Measurements from ENCODE around the gene PDGFC. TPM values are rescaled to one million over a fixed set of nuclear protein-coding genes. Genes with fewer than 3 reads are reported as not detected.

The PDGFC gene
- total RNA-seq, 1 donor: 145 TPM

DNA sequence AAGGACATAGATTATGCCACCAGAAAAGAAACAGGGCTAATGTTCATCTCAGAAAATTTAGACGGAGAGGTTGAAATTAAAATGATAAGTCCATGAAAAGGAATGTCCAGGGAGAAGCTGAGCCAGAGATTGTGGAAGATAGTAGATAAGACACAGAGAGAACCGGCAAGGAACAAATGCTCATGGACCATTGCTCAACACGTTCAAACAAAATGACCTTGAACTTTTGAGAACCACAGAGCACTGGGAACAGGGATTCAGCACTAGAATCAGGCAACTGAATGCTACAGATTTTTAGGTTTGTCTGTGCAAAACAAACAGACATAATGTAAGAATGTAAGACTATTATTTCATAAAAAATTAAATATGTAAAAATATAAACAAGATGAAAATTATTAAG, 206.3 kb downstream of the PDGFC start:
- Histone ChIP-seq H4K20me1 (ENCODE audit: insufficient read depth, low read length) (no peaks in the 10 kb centered on the region), H3K27ac (ENCODE audit: low read depth, low read length) (peak overlapping the region; percentile 38), H3K4me2 (ENCODE audit: insufficient read depth, low read length) (no peak overlapping the region), H3K9me3 (ENCODE audit: low read depth, low read length) (no peaks in the 10 kb centered on the region), H3K36me3 (ENCODE audit: insufficient read depth, low read length) (peaks cover 16% of the 10 kb centered on the region), H2AFZ (ENCODE audit: low read length) (no peak overlapping the region), H3K4me1 (ENCODE audit: insufficient read depth, low read length) (peaks cover 34% of the 10 kb centered on the region), H3K27me3 (ENCODE audit: insufficient read depth, low read length) (no peaks in the 10 kb centered on the region), H3K4me3 (ENCODE audit: insufficient read depth, low read length) (no peak overlapping the region), H3K79me2 (ENCODE audit: insufficient read depth, low read length) (peaks cover 17% of the 10 kb centered on the region)
- no peak for DNase-seq (ENCODE audit: insufficient read length, low spot score, missing footprints)
- no peak for TF ChIP-seq CTCF (IDR thresholded peaks at IDR 0.05; ENCODE audit: extremely low read depth, low read depth, low read length)

- H3K9me3 ChIP-seq (ENCODE audit: low read depth, low read length): no peaks in the 10 kb centered on the region
- peaks cover 32% of the 10 kb centered on the region for H3K4me1 ChIP-seq (ENCODE audit: insufficient read depth, low read length)
- H3K36me3 ChIP-seq (ENCODE audit: insufficient read depth, low read length): peaks cover 19% of the 10 kb centered on the region
- TF ChIP-seq CTCF (IDR thresholded peaks at IDR 0.05; ENCODE audit: extremely low read depth, low read depth, low read length): no peak
- no peaks in the 10 kb centered on the region for H3K27me3 ChIP-seq (ENCODE audit: insufficient read depth, low read length)
- H3K79me2 ChIP-seq (ENCODE audit: insufficient read depth, low read length): peaks cover 15% of the 10 kb centered on the region
- no peak overlapping the region for H2AFZ ChIP-seq (ENCODE audit: low read length)
- H3K27ac ChIP-seq (ENCODE audit: low read depth, low read length): peak overlapping the region; percentile 38
- H3K4me2 ChIP-seq (ENCODE audit: insufficient read depth, low read length): no peak overlapping the region
- H3K4me3 ChIP-seq (ENCODE audit: insufficient read depth, low read length): no peak overlapping the region
- no peaks in the 10 kb centered on the region for H4K20me1 ChIP-seq (ENCODE audit: insufficient read depth, low read length)
- DNase-seq (ENCODE audit: insufficient read length, low spot score, missing footprints): no peak
Measured at GRCh38 chr4:156764846-156765245, 206.8 kb downstream of the PDGFC start.

DNA sequence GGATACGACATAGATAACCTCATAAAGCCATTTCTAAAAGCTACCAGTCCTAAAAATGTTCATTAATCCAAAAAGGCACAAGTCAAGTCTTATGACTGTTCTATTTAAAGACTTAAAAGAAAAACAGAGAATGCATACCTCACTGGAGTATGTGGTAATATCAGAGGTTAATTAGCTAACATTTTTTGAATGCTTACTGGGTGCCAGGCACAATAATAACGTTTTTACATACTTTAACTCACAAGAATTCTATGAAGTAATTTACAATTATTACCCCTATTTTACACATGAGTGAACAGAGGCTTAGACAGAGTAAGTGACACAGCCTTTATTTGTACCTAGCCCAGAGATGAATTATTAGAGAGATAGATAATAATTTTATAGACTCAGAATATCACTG, 207.5 kb downstream of the PDGFC start:
- H3K79me2 ChIP-seq (ENCODE audit: insufficient read depth, low read length): peaks cover 15% of the 10 kb centered on the region
- no peak for DNase-seq (ENCODE audit: insufficient read length, low spot score, missing footprints)
- no peaks in the 10 kb centered on the region for H3K9me3 ChIP-seq (ENCODE audit: low read depth, low read length)
- H3K4me3 ChIP-seq (ENCODE audit: insufficient read depth, low read length): no peak overlapping the region
- H3K4me1 ChIP-seq (ENCODE audit: insufficient read depth, low read length): peaks cover 32% of the 10 kb centered on the region
- H3K27me3 ChIP-seq (ENCODE audit: insufficient read depth, low read length): no peaks in the 10 kb centered on the region
- peak overlapping the region; percentile 38 for H3K27ac ChIP-seq (ENCODE audit: low read depth, low read length)
- no peak overlapping the region for H3K4me2 ChIP-seq (ENCODE audit: insufficient read depth, low read length)
- no peak for TF ChIP-seq CTCF (IDR thresholded peaks at IDR 0.05; ENCODE audit: extremely low read depth, low read depth, low read length)
- H3K36me3 ChIP-seq (ENCODE audit: insufficient read depth, low read length): peaks cover 19% of the 10 kb centered on the region
- no peaks in the 10 kb centered on the region for H4K20me1 ChIP-seq (ENCODE audit: insufficient read depth, low read length)
- no peak overlapping the region for H2AFZ ChIP-seq (ENCODE audit: low read length)

GRCh38 chr4:156763511-156763910, 208.1 kb downstream of the PDGFC start:
- no peak for TF ChIP-seq CTCF (IDR thresholded peaks at IDR 0.05; ENCODE audit: extremely low read depth, low read depth, low read length)
- peak overlapping the region; percentile 38 for H3K27ac ChIP-seq (ENCODE audit: low read depth, low read length)
- H3K4me1 ChIP-seq (ENCODE audit: insufficient read depth, low read length): peaks cover 32% of the 10 kb centered on the region
- peaks cover 22% of the 10 kb centered on the region for H3K36me3 ChIP-seq (ENCODE audit: insufficient read depth, low read length)
- peaks cover 16% of the 10 kb centered on the region for H3K79me2 ChIP-seq (ENCODE audit: insufficient read depth, low read length)
- H3K9me3 ChIP-seq (ENCODE audit: low read depth, low read length): no peaks in the 10 kb centered on the region
- H3K4me2 ChIP-seq (ENCODE audit: insufficient read depth, low read length): no peak overlapping the region
- no peaks in the 10 kb centered on the region for H4K20me1 ChIP-seq (ENCODE audit: insufficient read depth, low read length)
- H3K27me3 ChIP-seq (ENCODE audit: insufficient read depth, low read length): no peaks in the 10 kb centered on the region
- no peak overlapping the region for H3K4me3 ChIP-seq (ENCODE audit: insufficient read depth, low read length)
- H2AFZ ChIP-seq (ENCODE audit: low read length): no peak overlapping the region
- no peak for DNase-seq (ENCODE audit: insufficient read length, low spot score, missing footprints)
